ENCODE measurements around the gene SLC13A4.
A peak's percentile ranks its signal among the peaks of the same experiment; 100 is the strongest.

The SLC13A4 gene

GRCh38 chr7:135711139-135711469, 16.9 kb downstream of the SLC13A4 start:
- Histone ChIP-seq H3K4me1 (ENCODE audit: control insufficient read depth, insufficient read depth, low read length, poor library complexity, severe bottlenecking) (peaks cover 44% of the 10 kb centered on the region), H3K4me3 (ENCODE audit: extremely low read depth, insufficient read depth, low read length, poor library complexity, severe bottlenecking) (no peak overlapping the region), H3K27ac (ENCODE audit: low read depth, low read length, severe bottlenecking) (no peak overlapping the region), H3K36me3 (ENCODE audit: control insufficient read depth, insufficient read depth, low read length) (no peaks in the 10 kb centered on the region), H3K9me3 (ENCODE audit: control insufficient read depth, low read length) (no peaks in the 10 kb centered on the region)
- WGBS, 2 experiments (ENCODE audit: insufficient coverage in 2 of 2), result 75 to 83% methylated on average over 8 of the region's 8 CpGs

- peaks cover 44% of the 10 kb centered on the region for H3K4me1 ChIP-seq (ENCODE audit: control insufficient read depth, insufficient read depth, low read length, poor library complexity, severe bottlenecking)
- 43 to 80% methylated on average over 3 to 7 of the region's 11 CpGs for WGBS, 2 experiments (ENCODE audit: insufficient coverage in 2 of 2)
These were observed 17.4 kb downstream of the SLC13A4 start for GRCh38 chr7:135710417-135711138.

GRCh38 chr7:135709508-135709907, 18.5 kb downstream of the SLC13A4 start:
- H3K4me3 ChIP-seq (ENCODE audit: extremely low read depth, insufficient read depth, low read length, poor library complexity, severe bottlenecking), result no peak overlapping the region
- peaks cover 35% of the 10 kb centered on the region for H3K4me1 ChIP-seq (ENCODE audit: control insufficient read depth, insufficient read depth, low read length, poor library complexity, severe bottlenecking)
- no peaks in the 10 kb centered on the region for H3K9me3 ChIP-seq (ENCODE audit: control insufficient read depth, low read length)
- no peaks in the 10 kb centered on the region for H3K36me3 ChIP-seq (ENCODE audit: control insufficient read depth, insufficient read depth, low read length)
- 83 to 100% methylated on average over 1 to 2 of the region's 3 CpGs for WGBS, 2 experiments (ENCODE audit: insufficient coverage in 2 of 2)
- H3K27ac ChIP-seq (ENCODE audit: low read depth, low read length, severe bottlenecking), result no peak overlapping the region

More at GRCh38 chr7:135710417-135711138, 17.4 kb downstream of the SLC13A4 start:
- Histone ChIP-seq H3K27ac (ENCODE audit: low read depth, low read length, severe bottlenecking) (no peak overlapping the region), H3K9me3 (ENCODE audit: control insufficient read depth, low read length) (no peaks in the 10 kb centered on the region), H3K36me3 (ENCODE audit: control insufficient read depth, insufficient read depth, low read length) (no peaks in the 10 kb centered on the region), H3K4me3 (ENCODE audit: extremely low read depth, insufficient read depth, low read length, poor library complexity, severe bottlenecking) (no peak overlapping the region)

GRCh38 chr7:135708041-135708440, 19.9 kb downstream of the SLC13A4 start:
- Histone ChIP-seq H3K4me3 (ENCODE audit: extremely low read depth, insufficient read depth, low read length, poor library complexity, severe bottlenecking) (no peak overlapping the region), H3K36me3 (ENCODE audit: control insufficient read depth, insufficient read depth, low read length) (no peaks in the 10 kb centered on the region), H3K27ac (ENCODE audit: low read depth, low read length, severe bottlenecking) (no peak overlapping the region), H3K9me3 (ENCODE audit: control insufficient read depth, low read length) (no peaks in the 10 kb centered on the region), H3K4me1 (ENCODE audit: control insufficient read depth, insufficient read depth, low read length, poor library complexity, severe bottlenecking) (peaks cover 21% of the 10 kb centered on the region)
- WGBS, 2 experiments (ENCODE audit: insufficient coverage in 2 of 2), result 85 to 90% methylated on average over 8 to 11 of the region's 14 CpGs

GRCh38 chr7:135707570-135707966, 20.4 kb downstream of the SLC13A4 start:
- H3K9me3 ChIP-seq (ENCODE audit: control insufficient read depth, low read length), result no peaks in the 10 kb centered on the region
- WGBS, 2 experiments (ENCODE audit: insufficient coverage in 2 of 2), result 92 to 97% methylated on average over 2 to 3 of the region's 5 CpGs
- H3K27ac ChIP-seq (ENCODE audit: low read depth, low read length, severe bottlenecking), result no peak overlapping the region
- no peaks in the 10 kb centered on the region for H3K36me3 ChIP-seq (ENCODE audit: control insufficient read depth, insufficient read depth, low read length)
- peaks cover 16% of the 10 kb centered on the region for H3K4me1 ChIP-seq (ENCODE audit: control insufficient read depth, insufficient read depth, low read length, poor library complexity, severe bottlenecking)
- no peak overlapping the region for H3K4me3 ChIP-seq (ENCODE audit: extremely low read depth, insufficient read depth, low read length, poor library complexity, severe bottlenecking)

- Histone ChIP-seq H3K4me3 (ENCODE audit: extremely low read depth, insufficient read depth, low read length, poor library complexity, severe bottlenecking) (no peak overlapping the region), H3K4me1 (ENCODE audit: control insufficient read depth, insufficient read depth, low read length, poor library complexity, severe bottlenecking) (peaks cover 10% of the 10 kb centered on the region), H3K9me3 (ENCODE audit: control insufficient read depth, low read length) (no peaks in the 10 kb centered on the region), H3K36me3 (ENCODE audit: control insufficient read depth, insufficient read depth, low read length) (no peaks in the 10 kb centered on the region), H3K27ac (ENCODE audit: low read depth, low read length, severe bottlenecking) (no peak overlapping the region)
- 97 to 100% methylated on average over 5 of the region's 7 CpGs for WGBS, 2 experiments (ENCODE audit: insufficient coverage in 2 of 2)
These were observed 21.0 kb downstream of the SLC13A4 start for GRCh38 chr7:135706858-135707569.

- Histone ChIP-seq H3K4me3 (ENCODE audit: extremely low read depth, insufficient read depth, low read length, poor library complexity, severe bottlenecking) (no peak overlapping the region), H3K36me3 (ENCODE audit: control insufficient read depth, insufficient read depth, low read length) (no peaks in the 10 kb centered on the region), H3K9me3 (ENCODE audit: control insufficient read depth, low read length) (no peaks in the 10 kb centered on the region), H3K4me1 (ENCODE audit: control insufficient read depth, insufficient read depth, low read length, poor library complexity, severe bottlenecking) (peaks cover 8% of the 10 kb centered on the region), H3K27ac (ENCODE audit: low read depth, low read length, severe bottlenecking) (no peak overlapping the region)
- WGBS, 2 experiments (ENCODE audit: insufficient coverage in 2 of 2), result 88 to 98% methylated on average over 15 to 17 of the region's 20 CpGs
These were observed 21.8 kb downstream of the SLC13A4 start for GRCh38 chr7:135706038-135706742.

- no peak overlapping the region for H3K27ac ChIP-seq (ENCODE audit: low read depth, low read length, severe bottlenecking)
- H3K4me3 ChIP-seq (ENCODE audit: extremely low read depth, insufficient read depth, low read length, poor library complexity, severe bottlenecking), result no peak overlapping the region
- H3K9me3 ChIP-seq (ENCODE audit: control insufficient read depth, low read length), result no peaks in the 10 kb centered on the region
- H3K36me3 ChIP-seq (ENCODE audit: control insufficient read depth, insufficient read depth, low read length), result no peaks in the 10 kb centered on the region
- 78 to 81% methylated on average over 5 of the region's 5 CpGs for WGBS, 2 experiments (ENCODE audit: insufficient coverage in 2 of 2)
- H3K4me1 ChIP-seq (ENCODE audit: control insufficient read depth, insufficient read depth, low read length, poor library complexity, severe bottlenecking), result no peaks in the 10 kb centered on the region
These were observed 23.3 kb downstream of the SLC13A4 start for GRCh38 chr7:135704698-135705097.

- H3K4me3 ChIP-seq (ENCODE audit: extremely low read depth, insufficient read depth, low read length, poor library complexity, severe bottlenecking), result no peak overlapping the region
- no peak overlapping the region for H3K27ac ChIP-seq (ENCODE audit: low read depth, low read length, severe bottlenecking)
- H3K36me3 ChIP-seq (ENCODE audit: control insufficient read depth, insufficient read depth, low read length), result no peaks in the 10 kb centered on the region
- H3K9me3 ChIP-seq (ENCODE audit: control insufficient read depth, low read length), result no peaks in the 10 kb centered on the region
- WGBS, 2 experiments (ENCODE audit: insufficient coverage in 2 of 2), result 67 to 71% methylated on average over 2 of the region's 2 CpGs
- no peaks in the 10 kb centered on the region for H3K4me1 ChIP-seq (ENCODE audit: control insufficient read depth, insufficient read depth, low read length, poor library complexity, severe bottlenecking)
These were observed 23.9 kb downstream of the SLC13A4 start for GRCh38 chr7:135704074-135704473.

- H3K36me3 ChIP-seq (ENCODE audit: control insufficient read depth, insufficient read depth, low read length), result peaks cover 5% of the 10 kb centered on the region
- no peaks in the 10 kb centered on the region for H3K9me3 ChIP-seq (ENCODE audit: control insufficient read depth, low read length)
- peaks cover 13% of the 10 kb centered on the region for H3K4me1 ChIP-seq (ENCODE audit: control insufficient read depth, insufficient read depth, low read length, poor library complexity, severe bottlenecking)
- H3K4me3 ChIP-seq (ENCODE audit: extremely low read depth, insufficient read depth, low read length, poor library complexity, severe bottlenecking), result no peak overlapping the region
- peak overlapping the region; percentile 13 for H3K27ac ChIP-seq (ENCODE audit: low read depth, low read length, severe bottlenecking)
- 65 to 89% methylated on average over 7 to 8 of the region's 8 CpGs for WGBS, 2 experiments (ENCODE audit: insufficient coverage in 2 of 2)
These were observed 30.5 kb downstream of the SLC13A4 start for GRCh38 chr7:135697276-135698049.
